ENCODE measurements around the gene ZNF224.
A peak's percentile ranks its signal among the peaks of the same experiment; 100 is the strongest.

Gene ZNF224

GRCh38 chr19:44061038-44061437 lies 33.1 kb upstream of the ZNF224 start:
- Mint-ChIP-seq H3K27ac (no peak overlapping the region), H3K27me3 (ENCODE audit: low read depth, poor library complexity) (no peaks in the 10 kb centered on the region), H3K36me3 (ENCODE audit: low read depth) (peaks cover 98% of the 10 kb centered on the region), H3K4me1 (no peaks in the 10 kb centered on the region), H3K9me3 (peaks cover 24% of the 10 kb centered on the region), H3K4me3 (no peak overlapping the region)
- TF ChIP-seq CTCF (IDR thresholded peaks at IDR 0.05) = no peak
- DNase-seq = no peak

GRCh38 chr19:44066305-44066704 lies 27.9 kb upstream of the ZNF224 start:
- peaks cover 96% of the 10 kb centered on the region for H3K36me3 Mint-ChIP-seq (ENCODE audit: low read depth)
- no peak overlapping the region for H3K27ac Mint-ChIP-seq
- no peak for TF ChIP-seq CTCF (IDR thresholded peaks at IDR 0.05)
- no peak for DNase-seq
- peaks cover 68% of the 10 kb centered on the region for H3K9me3 Mint-ChIP-seq
- peaks cover under 1% of the 10 kb centered on the region for H3K4me1 Mint-ChIP-seq
- no peak overlapping the region for H3K4me3 Mint-ChIP-seq
- H3K27me3 Mint-ChIP-seq (ENCODE audit: low read depth, poor library complexity) = peaks cover 2% of the 10 kb centered on the region

GRCh38 chr19:44069415-44069814 lies 24.7 kb upstream of the ZNF224 start:
- TF ChIP-seq CTCF (IDR thresholded peaks at IDR 0.05) = no peak
- Mint-ChIP-seq H3K27me3 (ENCODE audit: low read depth, poor library complexity) (peaks cover 7% of the 10 kb centered on the region), H3K27ac (no peak overlapping the region), H3K36me3 (ENCODE audit: low read depth) (peaks cover 79% of the 10 kb centered on the region), H3K4me3 (no peak overlapping the region), H3K4me1 (peaks cover 20% of the 10 kb centered on the region), H3K9me3 (peaks cover 84% of the 10 kb centered on the region)
- no peak for DNase-seq

- Mint-ChIP-seq H3K27me3 (ENCODE audit: low read depth, poor library complexity) (peaks cover 7% of the 10 kb centered on the region), H3K9me3 (peaks cover 72% of the 10 kb centered on the region), H3K4me3 (peak within 1 kb of the TSS; percentile 92), H3K36me3 (ENCODE audit: low read depth) (peaks cover 73% of the 10 kb centered on the region), H3K27ac (peak within 1 kb of the TSS; percentile 40), H3K4me1 (peaks cover 20% of the 10 kb centered on the region)
- TF ChIP-seq CTCF (IDR thresholded peaks at IDR 0.05) = no peak
- DNase-seq = peak; percentile 78
These were observed 22.2 kb upstream of the ZNF224 start, which contains the start of gene ZNF284 for GRCh38 chr19:44071824-44072542. Gene ZNF284 (plus strand): TSS chr19:44072159. CDS start chr19:44076390, 4,231 bp downstream.

GRCh38 chr19:44072543-44073401 lies 21.4 kb upstream of the ZNF224 start:
- DNase-seq = no peak
- peaks cover 20% of the 10 kb centered on the region for H3K4me1 Mint-ChIP-seq
- peaks cover 66% of the 10 kb centered on the region for H3K9me3 Mint-ChIP-seq
- H3K4me3 Mint-ChIP-seq = peak overlapping the region; percentile 92
- H3K36me3 Mint-ChIP-seq (ENCODE audit: low read depth) = peaks cover 73% of the 10 kb centered on the region
- no peak for TF ChIP-seq CTCF (IDR thresholded peaks at IDR 0.05)
- H3K27ac Mint-ChIP-seq = no peak overlapping the region
- H3K27me3 Mint-ChIP-seq (ENCODE audit: low read depth, poor library complexity) = peaks cover 5% of the 10 kb centered on the region

All from nephron progenitor cell (in vitro differentiated cells).